NCI-H2196 treated with DMSO at 0.1 percent for 48 hours (cell line): ENCODE data around the gene GSTT4.
"Not testable (repeated sequence)": the region's sequence is repeated elsewhere in the genome, so short reads cannot be mapped to it uniquely, and the experiment has no call there.

Experiments
- DNase-seq: peaks from one replicate; lab custom pipeline; 2025; ENCODE audit not compliant: unreplicated experiment; lab: John Stamatoyannopoulos, UW

GSTT4 gene

DNA sequence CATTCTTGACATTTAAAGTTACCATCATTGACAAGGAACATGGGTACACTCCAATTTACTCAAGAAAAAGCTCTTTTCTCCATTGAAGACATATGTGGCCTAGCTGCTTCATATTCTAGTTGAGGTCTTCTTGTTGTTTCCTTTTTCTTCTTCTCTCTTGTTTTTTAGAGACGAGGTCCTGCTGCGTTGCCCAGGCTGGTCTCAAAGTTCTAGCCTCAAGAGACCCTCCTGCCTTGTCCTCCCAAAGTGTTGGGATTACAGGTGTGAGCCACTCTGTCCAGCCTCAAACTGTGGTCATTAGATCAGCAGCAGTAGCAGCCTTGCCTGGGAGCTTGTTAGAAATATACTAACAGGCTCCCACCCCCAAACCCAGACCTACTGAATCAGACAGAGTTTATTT, 12.2 kb downstream of the GSTT4 start:
- not testable (repeated sequence) for DNase-seq

GRCh38 chr22:23989583-23990244, 15.5 kb downstream of the GSTT4 start:
- DNase-seq, result not testable (repeated sequence)

DNA sequence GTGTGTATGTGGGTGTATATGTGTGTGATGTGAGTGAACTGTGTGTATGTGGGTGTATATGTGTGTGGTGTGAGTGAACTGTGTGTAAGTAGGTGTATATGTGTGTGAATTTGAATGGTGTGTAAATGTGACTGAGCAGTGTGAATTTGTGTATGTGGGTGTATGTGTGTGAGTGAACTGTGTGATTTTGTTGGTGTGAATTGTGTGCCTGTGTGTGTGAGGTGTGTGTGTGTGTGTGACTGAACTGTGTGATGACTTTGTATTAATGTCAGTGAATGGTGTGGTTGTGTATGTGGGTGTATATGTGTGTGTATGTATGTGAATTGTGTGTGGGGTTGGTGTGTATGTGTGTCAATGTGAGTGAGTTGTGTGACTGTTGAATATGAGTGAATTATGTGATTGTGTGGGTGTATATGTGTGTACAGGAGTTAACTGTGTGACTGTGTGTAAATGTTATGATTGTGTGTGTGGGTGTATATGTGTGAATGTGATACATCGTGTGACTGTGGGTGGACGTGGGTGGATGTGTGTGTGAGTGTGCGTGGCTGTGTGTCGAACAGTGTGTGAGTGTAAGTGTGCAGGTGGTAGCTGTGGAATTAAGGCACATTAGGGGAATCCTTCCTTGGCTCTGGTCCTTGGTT, 18.6 kb downstream of the GSTT4 start:
- DNase-seq, result not testable (repeated sequence)

DNA sequence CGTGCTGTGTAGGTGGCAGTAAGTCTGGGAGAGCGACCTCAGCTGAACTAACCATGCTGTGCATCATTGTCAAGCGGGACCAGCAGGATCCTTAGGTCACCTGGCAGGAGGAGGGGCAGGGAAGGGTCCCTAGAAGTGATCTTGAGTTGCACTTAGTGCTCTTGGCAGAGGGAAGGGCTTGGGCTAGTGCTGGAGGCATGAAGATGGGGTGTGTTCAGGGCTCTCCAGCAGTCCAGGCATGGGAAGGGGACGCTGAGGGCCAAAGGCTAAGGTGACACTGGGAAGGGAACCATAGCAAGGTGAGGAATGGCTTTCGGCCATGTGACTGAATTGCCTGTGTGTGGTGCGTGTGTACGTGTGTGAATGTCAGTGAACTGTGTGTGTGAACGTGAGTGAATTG, 19.2 kb downstream of the GSTT4 start:
- not testable (repeated sequence) for DNase-seq

DNA sequence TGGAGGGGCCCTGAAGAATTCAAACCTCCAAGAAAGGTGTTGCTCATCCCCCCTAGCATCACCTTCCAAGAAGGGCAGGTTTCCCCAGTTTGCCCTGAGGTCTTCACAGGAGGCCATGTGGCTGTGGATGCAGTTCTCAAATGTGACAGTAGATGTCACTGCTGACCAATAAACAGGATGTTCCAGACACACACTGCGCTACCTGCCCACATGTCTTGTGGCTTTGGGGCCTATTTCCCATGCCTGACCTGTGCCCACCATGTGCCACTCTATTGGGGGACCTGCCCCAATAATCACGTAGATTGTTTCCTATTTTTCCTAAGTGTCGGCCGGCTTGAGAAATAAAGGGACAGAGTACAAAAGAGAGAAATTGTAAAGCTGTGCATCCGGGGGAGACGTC, 20.8 kb downstream of the GSTT4 start:
- no peak for DNase-seq

DNA sequence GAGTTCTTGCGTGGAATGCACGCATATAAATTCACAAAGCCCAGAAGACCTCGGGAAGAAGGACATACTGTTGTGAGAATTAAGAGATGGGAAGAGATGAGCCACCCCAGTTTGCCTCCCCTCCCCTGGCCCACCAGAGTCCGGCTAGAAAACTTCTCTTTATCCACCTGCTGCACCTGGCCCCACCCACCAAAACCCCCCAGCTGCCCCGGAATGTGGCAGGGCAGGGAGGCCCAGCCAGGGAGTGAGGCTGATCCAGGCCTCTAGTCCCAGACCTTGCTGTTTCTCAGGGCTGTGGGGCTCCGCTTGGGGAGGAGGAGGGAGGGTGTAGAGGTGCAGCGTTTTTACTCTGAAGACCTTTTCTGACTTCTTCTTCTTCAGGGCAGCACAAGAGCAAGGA, 24.7 kb downstream of the GSTT4 start:
- not testable (repeated sequence) for DNase-seq

DNA sequence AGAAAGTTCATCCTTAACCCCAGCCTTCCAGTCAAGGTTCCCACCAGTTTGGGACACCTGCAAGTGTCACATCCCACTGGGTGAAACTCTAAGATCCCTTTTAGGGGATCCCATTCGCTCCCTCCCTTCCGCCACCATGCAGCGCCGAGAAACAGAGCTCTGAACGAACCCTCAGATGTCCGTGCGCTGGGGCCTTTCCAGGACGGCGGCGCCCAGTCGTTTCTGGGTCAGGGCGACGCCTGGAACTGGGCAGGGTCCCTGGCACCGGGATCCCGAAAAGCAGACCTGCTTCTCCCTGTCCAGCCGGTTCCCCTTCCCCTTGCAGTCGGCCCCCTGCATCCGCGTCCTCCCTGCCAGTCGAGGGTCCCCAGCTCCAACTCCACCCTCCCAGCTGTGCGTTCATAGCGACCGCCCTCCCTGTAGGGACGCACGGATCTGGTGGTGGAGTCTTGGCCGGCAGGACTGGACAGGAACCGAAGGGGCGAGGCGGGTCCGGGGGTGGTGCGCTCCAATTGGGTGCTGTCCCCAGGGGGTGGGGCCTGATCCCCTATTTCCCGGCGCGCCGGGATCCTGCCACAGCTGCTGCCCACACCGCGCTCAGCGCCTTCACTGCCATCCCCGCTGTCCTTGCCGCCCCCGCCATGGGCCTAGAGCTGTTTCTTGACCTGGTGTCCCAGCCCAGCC, 25.6 kb downstream of the GSTT4 start, which contains the start of gene GSTT2:
GSTT2 (plus strand) TSS at position 578 of the 684 bp plus-strand sequence.
- not testable (repeated sequence) for DNase-seq

GRCh38 chr22:23977304-23977703, 27.9 kb downstream of the GSTT4 start:
- not testable (repeated sequence) for DNase-seq

DNA sequence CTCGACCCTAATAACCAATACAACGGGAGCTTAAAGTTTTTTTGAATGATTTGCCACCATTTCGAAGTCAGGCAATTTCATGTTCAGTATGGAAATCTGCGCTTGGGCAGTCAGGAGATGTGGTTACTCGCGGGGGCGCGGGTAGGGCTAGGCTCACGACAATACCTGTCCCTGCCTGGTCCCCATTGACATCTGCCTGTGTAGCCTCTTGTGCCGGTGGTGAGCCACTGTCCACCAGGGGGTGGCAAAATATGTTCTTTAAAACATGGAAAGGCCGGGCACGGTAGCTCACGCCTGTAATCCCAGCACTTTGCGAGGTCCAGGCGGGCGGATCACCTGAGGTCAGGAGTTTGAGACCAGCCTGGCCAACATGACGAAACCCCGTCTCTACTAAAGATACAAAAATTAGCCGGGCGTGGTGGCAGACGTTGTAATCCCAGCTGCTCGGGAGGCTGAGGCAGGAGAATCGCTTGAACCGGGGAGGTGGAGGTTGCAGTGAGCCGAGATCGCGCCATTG, 30.4 kb downstream of the GSTT4 start:
- not testable (repeated sequence) for DNase-seq

DNA sequence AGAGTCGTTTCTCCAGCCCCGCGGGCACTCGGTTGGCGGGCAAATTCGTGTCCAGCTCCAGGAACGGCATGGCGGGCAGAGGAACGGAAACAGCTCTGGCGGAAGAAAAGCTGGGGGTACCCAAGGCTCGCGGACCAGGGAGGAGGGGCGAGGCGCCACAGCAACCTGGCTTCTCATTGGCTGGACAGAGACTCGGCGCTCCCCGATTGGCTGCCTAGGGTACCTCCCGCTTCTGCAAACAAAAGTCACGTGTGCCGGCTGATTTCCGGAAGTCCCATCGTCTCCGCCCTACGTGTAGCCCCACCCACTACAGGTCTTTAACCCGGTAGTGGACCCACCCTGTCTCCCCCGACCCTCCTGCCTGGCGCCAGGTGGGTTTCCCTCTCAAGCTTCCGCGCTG, 30.9 kb downstream of the GSTT4 start, which contains the start of gene DDT:
DDT (minus strand) TSS at position 97 of the 400 bp plus-strand sequence; CDS start at position 70, 27 bp downstream.
- DNase-seq, result not testable (repeated sequence)

- not testable (repeated sequence) for DNase-seq
These were observed 33.3 kb downstream of the GSTT4 start for GRCh38 chr22:23971927-23972326.

- no peak for DNase-seq
These were observed 34.3 kb downstream of the GSTT4 start for GRCh38 chr22:23970816-23971486.

GRCh38 chr22:23970201-23970641, 35.0 kb downstream of the GSTT4 start:
- DNase-seq, result no peak

DNA sequence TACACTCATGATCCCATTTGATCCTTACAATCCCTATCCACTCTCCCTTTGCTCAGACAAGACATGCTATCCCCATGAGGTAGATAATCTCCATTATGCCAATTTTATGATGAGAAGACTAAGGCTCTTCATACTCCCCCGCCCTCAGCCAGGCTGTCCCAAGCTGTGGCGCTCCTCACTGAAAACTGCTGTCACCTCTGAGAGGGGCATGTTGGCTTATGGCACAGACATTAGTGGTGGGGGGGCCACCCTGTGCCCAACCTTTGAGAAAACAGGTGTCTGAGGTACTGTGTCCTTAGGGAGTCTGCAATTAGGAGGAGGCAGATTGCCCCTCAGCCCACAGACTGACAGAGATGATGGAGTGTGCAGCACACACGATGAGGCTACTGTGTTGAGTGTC, 36.2 kb downstream of the GSTT4 start:
- DNase-seq, result no peak

- not testable (repeated sequence) for DNase-seq
These were observed 38.7 kb downstream of the GSTT4 start, which contains the start of gene DDTL for GRCh38 chr22:23966568-23966967. Gene DDTL (plus strand): TSS chr22:23966888. CDS start chr22:23966915, 27 bp downstream.

DNA sequence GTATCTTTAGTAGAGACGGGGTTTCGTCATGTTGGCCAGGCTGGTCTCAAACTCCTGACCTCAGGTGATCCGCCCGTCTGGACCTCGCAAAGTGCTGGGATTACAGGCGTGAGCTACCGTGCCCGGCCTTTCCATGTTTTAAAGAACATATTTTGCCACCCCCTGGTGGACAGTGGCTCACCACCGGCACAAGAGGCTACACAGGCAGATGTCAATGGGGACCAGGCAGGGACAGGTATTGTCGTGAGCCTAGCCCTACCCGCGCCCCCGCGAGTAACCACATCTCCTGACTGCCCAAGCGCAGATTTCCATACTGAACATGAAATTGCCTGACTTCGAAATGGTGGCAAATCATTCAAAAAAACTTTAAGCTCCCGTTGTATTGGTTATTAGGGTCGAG, 39.2 kb downstream of the GSTT4 start:
- DNase-seq, result not testable (repeated sequence)

- DNase-seq, result not testable (repeated sequence)
These were observed 44.0 kb downstream of the GSTT4 start, which contains the start of gene GSTT2B for GRCh38 chr22:23961084-23961771. Gene GSTT2B (minus strand): TSS chr22:23961195. CDS start chr22:23961131, 64 bp downstream.

DNA sequence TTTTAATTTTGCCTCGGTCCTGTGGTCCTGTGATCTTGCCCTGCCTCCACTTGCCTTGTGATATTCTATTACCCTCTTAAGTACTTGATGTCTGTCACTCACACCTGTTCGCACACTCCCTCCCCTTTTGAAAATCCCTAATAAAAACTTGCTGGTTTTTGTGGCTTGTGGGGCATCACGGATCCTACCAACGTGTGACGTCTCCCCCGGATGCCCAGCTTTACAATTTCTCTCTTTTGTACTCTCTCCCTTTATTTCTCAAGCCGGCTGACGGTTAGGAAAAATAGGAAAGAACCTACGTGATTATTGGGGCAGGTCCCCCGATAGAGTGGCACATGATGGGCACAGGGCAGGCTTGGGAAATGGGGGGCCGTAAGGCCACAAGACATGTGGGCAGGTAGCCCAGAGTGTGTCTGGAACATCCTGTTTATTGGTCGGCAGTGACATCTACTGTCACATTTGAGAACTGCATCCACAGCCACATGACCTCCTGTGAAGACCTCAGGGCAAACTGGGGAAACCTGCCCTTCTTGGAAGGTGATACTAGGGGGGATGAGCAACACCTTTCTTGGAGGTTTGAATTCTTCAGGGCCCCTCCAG, 48.9 kb downstream of the GSTT4 start:
- not testable (repeated sequence) for DNase-seq

DNA sequence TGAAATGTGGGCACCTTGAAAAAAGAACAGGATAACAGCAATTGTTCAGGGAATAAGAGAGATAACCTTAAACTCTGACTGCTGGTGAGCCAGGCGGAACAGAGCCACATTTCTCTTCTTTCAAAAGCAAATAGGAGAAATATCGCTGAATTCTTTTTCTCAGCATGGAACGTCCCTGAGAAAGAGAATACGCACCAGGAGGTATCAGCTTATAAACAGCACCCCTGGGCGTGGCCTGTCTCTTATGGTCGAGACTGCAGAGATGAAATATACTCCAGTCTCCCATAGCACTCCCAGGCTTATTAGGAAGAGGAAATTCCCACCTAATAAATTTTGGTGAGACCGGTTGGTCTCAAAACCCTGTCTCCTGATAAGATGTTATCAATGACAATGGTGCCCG, 49.4 kb downstream of the GSTT4 start:
- DNase-seq, result not testable (repeated sequence)

DNA sequence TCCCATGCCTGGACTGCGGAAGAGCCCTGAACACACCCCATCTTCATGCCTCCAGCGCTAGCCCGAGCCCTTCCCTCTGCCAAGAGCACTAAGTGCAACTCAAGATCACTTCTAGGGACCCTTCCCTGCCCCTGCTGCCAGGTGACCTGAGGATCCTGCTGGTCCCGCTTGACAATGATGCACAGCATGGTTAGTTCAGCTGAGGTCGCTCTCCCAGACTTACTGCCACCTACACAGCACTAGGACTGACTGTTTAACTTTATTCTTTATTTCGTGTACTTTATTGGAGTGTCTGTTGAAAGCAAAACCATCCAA, 50.3 kb downstream of the GSTT4 start:
- not testable (repeated sequence) for DNase-seq
